ENCODE results near the gene AP2A1.

Gene AP2A1

GRCh38 chr19:49854378-49855263, 87.8 kb downstream of the AP2A1 start:
- no peak for DNase-seq
- ChIA-PET POLR2A (no interaction called here), CTCF (no interaction called here)
- Histone ChIP-seq H3K27ac (ENCODE audit: insufficient read depth in 1 of 2, low read depth in 1 of 2, low read length in 2 of 2, poor library complexity in 1 of 2, severe bottlenecking in 2 of 2) (no peak overlapping the region), H3K36me3 (ENCODE audit: control insufficient read depth in 4 of 4, insufficient read depth in 4 of 4, low read length in 3 of 4) (peaks cover 3 to 48% (median 32%) of the 10 kb centered on the region in 4 experiments), H3K27me3 (replicated peaks in 2 of 5; ENCODE audit: control insufficient read depth in 4 of 5, insufficient read depth in 5 of 5, low read length in 4 of 5) (no peaks in the 10 kb centered on the region), H3K4me3 (ENCODE audit: control insufficient read depth in 1 of 7, extremely low read depth in 1 of 7, insufficient read depth in 4 of 7, low read depth in 2 of 7, low read length in 6 of 7) (no peak overlapping the region), H3K9me3 (ENCODE audit: control extremely low read depth in 1 of 5, control insufficient read depth in 4 of 5, insufficient read depth in 2 of 5, low read depth in 1 of 5, low read length in 4 of 5) (no peaks in the 10 kb centered on the region), H3K4me1 (ENCODE audit: control extremely low read depth in 1 of 4, control insufficient read depth in 4 of 4, insufficient read depth in 4 of 4, low read length in 3 of 4) (peaks cover 4 to 24% (median 17%) of the 10 kb centered on the region in 4 experiments)
- WGBS (ENCODE audit: insufficient coverage): 97% methylated on average over 37 of the region's 39 CpGs

- H3K27me3 ChIP-seq (replicated peaks in 2 of 5; ENCODE audit: control insufficient read depth in 4 of 5, insufficient read depth in 5 of 5, low read length in 4 of 5): no peaks in the 10 kb centered on the region
- ChIA-PET CTCF (no interaction called here), POLR2A (no interaction called here)
- no peak overlapping the region for H3K4me3 ChIP-seq (ENCODE audit: control insufficient read depth in 1 of 7, extremely low read depth in 1 of 7, insufficient read depth in 4 of 7, low read depth in 2 of 7, low read length in 6 of 7)
- DNase-seq: no peak
- no peaks in the 10 kb centered on the region for H3K9me3 ChIP-seq (ENCODE audit: control extremely low read depth in 1 of 5, control insufficient read depth in 4 of 5, insufficient read depth in 2 of 5, low read depth in 1 of 5, low read length in 4 of 5)
- H3K4me1 ChIP-seq (ENCODE audit: control extremely low read depth in 1 of 4, control insufficient read depth in 4 of 4, insufficient read depth in 4 of 4, low read length in 3 of 4): peaks cover 4 to 18% (median 14%) of the 10 kb centered on the region in 4 experiments
- H3K36me3 ChIP-seq (ENCODE audit: control insufficient read depth in 4 of 4, insufficient read depth in 4 of 4, low read length in 3 of 4): peaks cover 3 to 55% (median 37%) of the 10 kb centered on the region in 4 experiments
- WGBS (ENCODE audit: insufficient coverage): 96% methylated on average over 10 of the region's 12 CpGs
- no peak overlapping the region for H3K27ac ChIP-seq (ENCODE audit: insufficient read depth in 1 of 2, low read depth in 1 of 2, low read length in 2 of 2, poor library complexity in 1 of 2, severe bottlenecking in 2 of 2)
Measured at GRCh38 chr19:49855277-49855675, 88.5 kb downstream of the AP2A1 start.

- Histone ChIP-seq H3K4me3 (ENCODE audit: control insufficient read depth in 1 of 7, extremely low read depth in 1 of 7, insufficient read depth in 4 of 7, low read depth in 2 of 7, low read length in 6 of 7) (no peak overlapping the region), H3K27me3 (replicated peaks in 2 of 5; ENCODE audit: control insufficient read depth in 4 of 5, insufficient read depth in 5 of 5, low read length in 4 of 5) (no peaks in the 10 kb centered on the region), H3K27ac (ENCODE audit: insufficient read depth in 1 of 2, low read depth in 1 of 2, low read length in 2 of 2, poor library complexity in 1 of 2, severe bottlenecking in 2 of 2) (peak overlapping the region in 1 of 2 experiments; percentile 25), H3K9me3 (ENCODE audit: control extremely low read depth in 1 of 5, control insufficient read depth in 4 of 5, insufficient read depth in 2 of 5, low read depth in 1 of 5, low read length in 4 of 5) (no peaks in the 10 kb centered on the region), H3K36me3 (ENCODE audit: control insufficient read depth in 4 of 4, insufficient read depth in 4 of 4, low read length in 3 of 4) (peaks cover 3 to 61% (median 43%) of the 10 kb centered on the region in 4 experiments), H3K4me1 (ENCODE audit: control extremely low read depth in 1 of 4, control insufficient read depth in 4 of 4, insufficient read depth in 4 of 4, low read length in 3 of 4) (peaks cover 4 to 17% (median 10%) of the 10 kb centered on the region in 4 experiments)
- CTCF ChIA-PET: interaction anchor here (0.8 kb wide), 1 partner anchor 37 kb away, joined by 3 read pairs; no protein-coding TSS in a partner anchor
- DNase-seq: no peak
- POLR2A ChIA-PET: no interaction called here
- 97% methylated on average over 17 of the region's 21 CpGs for WGBS (ENCODE audit: insufficient coverage)
Measured at GRCh38 chr19:49855676-49856573, 89.1 kb downstream of the AP2A1 start.

GRCh38 chr19:49856574-49857021, 89.8 kb downstream of the AP2A1 start:
- H3K27me3 ChIP-seq (replicated peaks in 2 of 5; ENCODE audit: control insufficient read depth in 4 of 5, insufficient read depth in 5 of 5, low read length in 4 of 5): no peaks in the 10 kb centered on the region
- ChIA-PET CTCF (interaction anchor here (0.8 kb wide), 1 partner anchor 38 kb away, joined by 3 read pairs; no protein-coding TSS in a partner anchor), POLR2A (no interaction called here)
- peaks cover 3 to 67% (median 49%) of the 10 kb centered on the region in 4 experiments for H3K36me3 ChIP-seq (ENCODE audit: control insufficient read depth in 4 of 4, insufficient read depth in 4 of 4, low read length in 3 of 4)
- no peak overlapping the region for H3K4me3 ChIP-seq (ENCODE audit: control insufficient read depth in 1 of 7, extremely low read depth in 1 of 7, insufficient read depth in 4 of 7, low read depth in 2 of 7, low read length in 6 of 7)
- peaks cover 4 to 17% (median 10%) of the 10 kb centered on the region in 4 experiments for H3K4me1 ChIP-seq (ENCODE audit: control extremely low read depth in 1 of 4, control insufficient read depth in 4 of 4, insufficient read depth in 4 of 4, low read length in 3 of 4)
- H3K9me3 ChIP-seq (ENCODE audit: control extremely low read depth in 1 of 5, control insufficient read depth in 4 of 5, insufficient read depth in 2 of 5, low read depth in 1 of 5, low read length in 4 of 5): no peaks in the 10 kb centered on the region
- no peak for DNase-seq
- peak overlapping the region in 1 of 2 experiments; percentile 25 for H3K27ac ChIP-seq (ENCODE audit: insufficient read depth in 1 of 2, low read depth in 1 of 2, low read length in 2 of 2, poor library complexity in 1 of 2, severe bottlenecking in 2 of 2)
- 92% methylated on average over 16 of the region's 18 CpGs for WGBS (ENCODE audit: insufficient coverage)
